ENCODE data around the gene PDXP. TPM values are rescaled to one million over a fixed set of nuclear protein-coding genes. Genes with fewer than 3 reads are reported as not detected.

The PDXP gene
- polyA plus RNA-seq, 1 donor (not counting 4 experiments of a cell fraction or from before 2014, with no cell fraction given): 5.2 TPM

DNA sequence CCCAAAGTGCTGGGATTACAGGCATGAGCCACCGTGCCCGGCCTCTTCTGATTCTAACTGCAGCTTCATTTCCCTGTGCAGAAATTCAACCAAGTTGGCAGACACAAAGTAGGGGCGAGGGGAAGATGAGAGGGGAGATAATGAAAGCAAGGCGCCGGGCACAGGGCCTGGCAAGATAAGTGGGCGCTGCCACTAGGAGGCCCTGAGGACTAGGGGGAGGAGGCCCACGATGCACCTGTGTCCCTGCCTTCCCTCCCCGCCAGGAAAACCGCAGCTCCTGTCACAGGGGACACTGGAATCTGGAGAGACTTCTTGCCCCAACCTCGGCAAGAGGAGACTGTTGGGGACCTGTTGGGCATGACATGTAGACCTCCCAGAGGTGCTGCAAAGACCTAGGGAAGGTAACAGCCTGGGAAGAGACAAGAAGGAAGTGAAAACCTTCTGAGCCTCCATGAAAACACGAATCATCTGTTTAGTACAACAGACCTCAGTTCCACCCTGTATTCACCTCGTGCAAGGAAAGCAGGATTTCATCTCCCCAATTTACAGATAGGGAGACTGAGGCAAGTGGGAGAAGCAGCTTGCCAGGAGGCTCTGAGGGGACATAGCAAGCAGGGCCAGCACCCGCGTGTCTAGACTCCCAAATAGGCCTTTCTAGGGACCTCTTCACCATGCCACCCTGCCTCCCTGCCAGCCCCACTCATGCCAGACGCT is 13.8 kb downstream of the PDXP start:
- H3K36me3 ChIP-seq (ENCODE audit: control insufficient read depth in 2 of 2, extremely low read depth in 1 of 2, insufficient read depth in 2 of 2, low read length in 2 of 2): no peaks in the 10 kb centered on the region
- FAIRE-seq (no peak), DNase-seq (ENCODE audit: low read depth, low spot score) (no peak)
- no peak overlapping the region for H3K9ac ChIP-seq (ENCODE audit: control insufficient read depth, extremely low read depth, insufficient read depth, low read length)
- TF ChIP-seq EZH2 (IDR thresholded peaks at IDR 0.05; ENCODE audit: low read length): no peak
- TF ChIP-seq, protein P1, sequence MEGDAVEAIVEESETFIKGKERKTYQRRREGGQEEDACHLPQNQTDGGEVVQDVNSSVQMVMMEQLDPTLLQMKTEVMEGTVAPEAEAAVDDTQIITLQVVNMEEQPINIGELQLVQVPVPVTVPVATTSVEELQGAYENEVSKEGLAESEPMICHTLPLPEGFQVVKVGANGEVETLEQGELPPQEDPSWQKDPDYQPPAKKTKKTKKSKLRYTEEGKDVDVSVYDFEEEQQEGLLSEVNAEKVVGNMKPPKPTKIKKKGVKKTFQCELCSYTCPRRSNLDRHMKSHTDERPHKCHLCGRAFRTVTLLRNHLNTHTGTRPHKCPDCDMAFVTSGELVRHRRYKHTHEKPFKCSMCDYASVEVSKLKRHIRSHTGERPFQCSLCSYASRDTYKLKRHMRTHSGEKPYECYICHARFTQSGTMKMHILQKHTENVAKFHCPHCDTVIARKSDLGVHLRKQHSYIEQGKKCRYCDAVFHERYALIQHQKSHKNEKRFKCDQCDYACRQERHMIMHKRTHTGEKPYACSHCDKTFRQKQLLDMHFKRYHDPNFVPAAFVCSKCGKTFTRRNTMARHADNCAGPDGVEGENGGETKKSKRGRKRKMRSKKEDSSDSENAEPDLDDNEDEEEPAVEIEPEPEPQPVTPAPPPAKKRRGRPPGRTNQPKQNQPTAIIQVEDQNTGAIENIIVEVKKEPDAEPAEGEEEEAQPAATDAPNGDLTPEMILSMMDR (optimal IDR thresholded peaks at IDR 0.05 in 1 of 3, IDR thresholded peaks at IDR 0.05 in 1 of 3, conservative IDR thresholded peaks at IDR 0.05 in 1 of 3; ENCODE audit: extremely low read depth in 1 of 3, insufficient read depth in 2 of 3, low read length in 3 of 3): peak in 1 of 3 experiments; percentile 10
- H3K9me1 ChIP-seq (ENCODE audit: control insufficient read depth, extremely low read depth, insufficient read depth, low read length): no peaks in the 10 kb centered on the region
- peaks cover 23% of the 10 kb centered on the region for H3K4me1 ChIP-seq (ENCODE audit: control insufficient read depth, extremely low read depth, insufficient read depth, low read length)
- no peaks in the 10 kb centered on the region for H3K27me3 ChIP-seq (ENCODE audit: control insufficient read depth, extremely low read depth, insufficient read depth, low read length)
- no peaks in the 10 kb centered on the region for H3K9me3 ChIP-seq (ENCODE audit: control insufficient read depth, low read depth, low read length)
- H3K4me3 ChIP-seq (ENCODE audit: control insufficient read depth in 2 of 3, extremely low read depth in 1 of 3, insufficient read depth in 2 of 3, low read depth in 1 of 3, low read length in 3 of 3): no peak overlapping the region
- H3K4me2 ChIP-seq (ENCODE audit: control insufficient read depth, extremely low read depth, insufficient read depth, low read depth, low read length): no peak overlapping the region
- H4K20me1 ChIP-seq (ENCODE audit: control insufficient read depth, extremely low read depth, insufficient read depth, low read length): no peaks in the 10 kb centered on the region
- peaks cover 14% of the 10 kb centered on the region for H3K79me2 ChIP-seq (ENCODE audit: control insufficient read depth, insufficient read depth, low read length)
- H3K27ac ChIP-seq (ENCODE audit: control insufficient read depth, insufficient read depth, low read length): no peak overlapping the region
- no peak overlapping the region for H2AFZ ChIP-seq (ENCODE audit: control insufficient read depth, low read length)
- dilution Hi-C loops (cut with MboI; ENCODE audit: extremely low pct_ligation_motif_present, low sequenced_read_pairs): no loop called here

DNA sequence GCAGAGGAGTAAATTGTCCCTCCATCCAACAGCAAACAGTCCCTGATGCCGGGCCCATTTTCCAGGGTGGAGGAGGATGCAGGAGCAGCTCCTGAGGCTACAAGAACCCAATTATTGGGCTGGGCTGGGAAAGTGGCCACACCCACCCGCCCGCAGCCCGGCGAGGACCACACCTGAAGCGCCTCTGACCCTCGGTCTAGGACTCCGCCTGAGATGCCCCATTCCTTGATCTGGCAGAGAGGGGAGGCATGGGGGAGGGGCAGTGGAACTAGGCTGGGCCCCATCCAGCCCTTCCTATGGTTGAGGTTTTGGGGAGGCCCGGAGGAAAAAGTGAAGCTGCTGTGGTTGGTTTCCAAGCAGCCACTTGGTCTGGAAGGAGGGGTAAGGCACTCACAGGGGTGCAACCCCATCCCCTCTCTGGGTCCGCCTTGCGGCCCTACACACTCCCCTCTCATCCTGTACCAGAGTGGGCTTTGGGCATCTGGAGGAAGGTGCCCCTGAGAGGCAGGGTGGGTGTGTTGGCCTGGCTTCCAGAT is 14.5 kb downstream of the PDXP start:
- H3K4me2 ChIP-seq (ENCODE audit: control insufficient read depth, extremely low read depth, insufficient read depth, low read depth, low read length): no peak overlapping the region
- H3K9ac ChIP-seq (ENCODE audit: control insufficient read depth, extremely low read depth, insufficient read depth, low read length): no peak overlapping the region
- no peak overlapping the region for H2AFZ ChIP-seq (ENCODE audit: control insufficient read depth, low read length)
- no peak for DNase-seq (ENCODE audit: low read depth, low spot score)
- H3K27me3 ChIP-seq (ENCODE audit: control insufficient read depth, extremely low read depth, insufficient read depth, low read length): no peaks in the 10 kb centered on the region
- no peak for TF ChIP-seq EZH2 (IDR thresholded peaks at IDR 0.05; ENCODE audit: low read length)
- TF ChIP-seq, protein P1 (optimal IDR thresholded peaks at IDR 0.05 in 1 of 3, IDR thresholded peaks at IDR 0.05 in 1 of 3, conservative IDR thresholded peaks at IDR 0.05 in 1 of 3; ENCODE audit: extremely low read depth in 1 of 3, insufficient read depth in 2 of 3, low read length in 3 of 3): no peak
- dilution Hi-C loops (cut with MboI; ENCODE audit: extremely low pct_ligation_motif_present, low sequenced_read_pairs): no loop called here
- peaks cover 16% of the 10 kb centered on the region for H3K79me2 ChIP-seq (ENCODE audit: control insufficient read depth, insufficient read depth, low read length)
- no peaks in the 10 kb centered on the region for H4K20me1 ChIP-seq (ENCODE audit: control insufficient read depth, extremely low read depth, insufficient read depth, low read length)
- H3K36me3 ChIP-seq (ENCODE audit: control insufficient read depth in 2 of 2, extremely low read depth in 1 of 2, insufficient read depth in 2 of 2, low read length in 2 of 2): no peaks in the 10 kb centered on the region
- FAIRE-seq: no peak
- no peak overlapping the region for H3K4me3 ChIP-seq (ENCODE audit: control insufficient read depth in 2 of 3, extremely low read depth in 1 of 3, insufficient read depth in 2 of 3, low read depth in 1 of 3, low read length in 3 of 3)
- H3K9me1 ChIP-seq (ENCODE audit: control insufficient read depth, extremely low read depth, insufficient read depth, low read length): no peaks in the 10 kb centered on the region
- no peaks in the 10 kb centered on the region for H3K9me3 ChIP-seq (ENCODE audit: control insufficient read depth, low read depth, low read length)
- H3K27ac ChIP-seq (ENCODE audit: control insufficient read depth, insufficient read depth, low read length): no peak overlapping the region
- H3K4me1 ChIP-seq (ENCODE audit: control insufficient read depth, extremely low read depth, insufficient read depth, low read length): peaks cover 25% of the 10 kb centered on the region

All from keratinocyte (primary cell).